Naive B cell (primary cell): ENCODE data around the gene CDH12. TPM values are rescaled to one million over a fixed set of nuclear protein-coding genes. Genes with fewer than 3 reads are reported as not detected.
"Not testable (repeated sequence)": the region's sequence is repeated elsewhere in the genome, so short reads cannot be mapped to it uniquely, and the experiment has no call there.

Source experiments
- ATAC-seq, 2 donors: fragments of 150-1000 bp; cut with Tn5 transposase; 2 replicates each; pipeline ENCODE4 v1.10.0; 2021; ENCODE audit warnings: low read depth in 2 of 2, mild to moderate bottlenecking in 2 of 2, moderate library complexity in 2 of 2
- DNase-seq: peaks from one replicate; pipeline ENCODE4 v3.0.0; 2022
- H3K27ac Mint-ChIP-seq, 6 donors: one replicate each; pipeline ENCODE4 v1.8.0; 2020 to 2022; ENCODE audit warnings: mild to moderate bottlenecking in 6 of 6, mixed read lengths in 6 of 6, moderate library complexity in 5 of 6, inconsistent platforms in 2 of 6
- H3K27me3 Mint-ChIP-seq, 3 donors: one replicate each; pipeline ENCODE4 v1.8.0; 2021 to 2022; ENCODE audit warnings: mixed read lengths in 3 of 3, mild to moderate bottlenecking in 1 of 3
- H3K36me3 Mint-ChIP-seq, 2 donors: one replicate each; pipeline ENCODE4 v1.8.0; 2020 to 2022; ENCODE audit warnings: mixed read lengths in 2 of 2, inconsistent platforms in 1 of 2, mild to moderate bottlenecking in 1 of 2
- H3K4me1 Mint-ChIP-seq, 3 donors: one replicate each; pipeline ENCODE4 v1.8.0; 2020 to 2022; ENCODE audit warnings: mixed read lengths in 3 of 3, inconsistent platforms in 1 of 3, mild to moderate bottlenecking in 1 of 3, moderate library complexity in 1 of 3
- H3K4me3 Mint-ChIP-seq, 8 donors: one replicate each; pipeline ENCODE4 v1.8.0; 2020 to 2022; ENCODE audit warnings: mild to moderate bottlenecking in 8 of 8, mixed read lengths in 8 of 8, moderate library complexity in 8 of 8, inconsistent platforms in 2 of 8
- H3K9me3 Mint-ChIP-seq, 7 donors: one replicate each; pipeline ENCODE4 v1.8.0; 2020 to 2022; ENCODE audit warnings: mixed read lengths in 7 of 7, mild to moderate bottlenecking in 5 of 7, inconsistent platforms in 2 of 7, moderate library complexity in 1 of 7
- polyA plus RNA-seq, 6 donors: library from polyadenylated mRNA; unstranded; fragments of 300-500 nt; fragmentation: Illumina TruSeq; gene quantifications; one replicate each; pipeline ENCODE4 v1.2.3, GENCODE V29; 2021; ENCODE audit warnings: low read depth in 6 of 6

Gene CDH12
- polyA plus RNA-seq, 6 donors from 2014 or later: not detected

DNA sequence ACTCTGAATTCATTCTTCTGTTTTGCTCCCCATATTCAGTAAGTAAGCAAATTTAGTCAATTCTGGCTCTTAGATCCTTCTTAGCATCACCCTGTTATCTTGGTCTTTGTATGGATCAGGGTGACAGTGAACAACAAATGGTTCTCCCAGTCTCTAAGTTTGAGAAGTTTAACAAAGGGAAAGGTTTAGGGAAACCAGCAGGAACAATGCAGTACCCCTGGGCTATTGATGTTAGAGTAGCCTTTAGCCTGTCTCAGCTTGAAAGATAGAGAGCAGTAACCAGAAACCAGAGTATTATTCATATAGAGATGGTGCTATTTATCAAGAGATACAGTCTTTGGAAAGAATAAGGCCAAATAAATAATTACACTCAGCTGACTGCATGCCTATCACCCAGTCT is 241.8 kb downstream of the CDH12 start:
- no peaks in the 10 kb centered on the region for H3K27me3 Mint-ChIP-seq
- no peaks in the 10 kb centered on the region for H3K4me1 Mint-ChIP-seq
- DNase-seq: no peak
- no peak overlapping the region for H3K4me3 Mint-ChIP-seq
- H3K9me3 Mint-ChIP-seq: peaks cover 0 to 10% (median 4%) of the 10 kb centered on the region in 7 donors
- no peak for ATAC-seq
- H3K36me3 Mint-ChIP-seq: peaks cover 0 to 5% of the 10 kb centered on the region in 2 donors
- no peak overlapping the region for H3K27ac Mint-ChIP-seq

DNA sequence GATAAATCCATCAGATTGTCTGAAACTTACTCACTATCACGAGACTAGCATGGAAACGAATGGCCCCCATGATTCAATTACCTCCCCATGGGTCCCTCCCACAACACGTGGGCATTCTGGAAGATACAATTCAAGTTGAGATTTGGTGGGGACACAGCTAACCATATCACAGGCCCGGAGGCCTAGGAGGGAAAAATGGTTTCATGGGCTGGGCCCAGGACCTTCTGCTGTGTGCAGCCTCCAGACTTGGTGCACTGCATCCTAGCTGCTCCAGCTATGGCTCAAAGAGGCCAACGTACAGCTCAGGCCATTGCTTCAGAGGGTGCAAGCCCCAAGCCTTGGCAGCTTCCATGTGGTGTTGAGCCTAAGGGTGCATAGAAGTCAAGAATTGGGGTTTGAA is 245.6 kb downstream of the CDH12 start:
- H3K4me3 Mint-ChIP-seq, ATAC-seq, H3K27me3 Mint-ChIP-seq, H3K27ac Mint-ChIP-seq, H3K36me3 Mint-ChIP-seq, H3K4me1 Mint-ChIP-seq, DNase-seq: not testable (repeated sequence)
- peaks cover 0 to 14% (median 6%) of the 10 kb centered on the region in 7 donors for H3K9me3 Mint-ChIP-seq

DNA sequence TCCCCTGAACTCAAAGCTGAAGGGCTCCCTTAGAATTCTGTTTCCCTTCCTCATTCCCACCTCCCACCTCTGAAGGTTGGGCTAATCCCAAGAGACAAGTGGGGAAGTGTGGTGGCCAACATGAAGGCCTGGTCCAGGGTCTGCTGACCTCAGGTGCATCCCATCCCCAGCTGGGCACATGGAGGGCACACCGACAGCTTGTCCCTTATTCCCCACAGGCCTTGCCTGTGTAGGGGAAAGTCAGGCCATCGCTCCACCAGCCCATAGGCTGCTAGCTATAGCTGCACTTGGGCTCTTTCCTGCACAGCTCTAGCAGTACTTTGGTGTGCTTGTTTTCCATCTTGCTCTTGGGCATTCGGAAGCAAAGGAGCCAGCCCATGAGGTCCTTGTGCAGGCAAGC is 247.7 kb downstream of the CDH12 start:
- Mint-ChIP-seq H3K27ac (no peak overlapping the region), H3K9me3 (peaks cover 0 to 14% (median 6%) of the 10 kb centered on the region in 7 donors), H3K4me1 (no peaks in the 10 kb centered on the region), H3K36me3 (peaks cover 0 to 5% of the 10 kb centered on the region in 2 donors), H3K4me3 (no peak overlapping the region), H3K27me3 (no peaks in the 10 kb centered on the region)
- ATAC-seq (no peak), DNase-seq (no peak)

DNA sequence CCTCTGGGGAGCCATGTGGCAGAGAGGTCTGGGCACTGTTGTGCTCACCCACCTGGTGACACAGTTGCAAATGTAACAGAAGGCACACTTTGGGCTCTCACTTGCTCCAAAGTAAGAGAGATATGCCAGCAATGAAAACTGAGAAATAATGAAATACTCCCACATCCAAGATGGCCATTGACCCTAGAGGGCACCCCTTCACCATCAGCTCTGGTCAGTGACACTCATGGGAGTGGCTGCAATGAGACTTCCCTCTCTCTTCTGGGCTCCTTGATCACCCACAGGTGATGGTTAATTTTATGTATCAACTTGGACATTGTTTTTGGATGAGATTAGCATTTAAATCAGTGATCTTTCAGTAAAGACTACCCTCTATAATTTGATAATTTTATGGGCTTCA is 248.4 kb downstream of the CDH12 start:
- DNase-seq (no peak), ATAC-seq (no peak)
- H3K27ac Mint-ChIP-seq: no peak overlapping the region
- H3K9me3 Mint-ChIP-seq: peaks cover 0 to 14% (median 6%) of the 10 kb centered on the region in 7 donors
- H3K4me1 Mint-ChIP-seq: no peaks in the 10 kb centered on the region
- no peaks in the 10 kb centered on the region for H3K27me3 Mint-ChIP-seq
- H3K4me3 Mint-ChIP-seq: no peak overlapping the region
- peaks cover 0 to 5% of the 10 kb centered on the region in 2 donors for H3K36me3 Mint-ChIP-seq

DNA sequence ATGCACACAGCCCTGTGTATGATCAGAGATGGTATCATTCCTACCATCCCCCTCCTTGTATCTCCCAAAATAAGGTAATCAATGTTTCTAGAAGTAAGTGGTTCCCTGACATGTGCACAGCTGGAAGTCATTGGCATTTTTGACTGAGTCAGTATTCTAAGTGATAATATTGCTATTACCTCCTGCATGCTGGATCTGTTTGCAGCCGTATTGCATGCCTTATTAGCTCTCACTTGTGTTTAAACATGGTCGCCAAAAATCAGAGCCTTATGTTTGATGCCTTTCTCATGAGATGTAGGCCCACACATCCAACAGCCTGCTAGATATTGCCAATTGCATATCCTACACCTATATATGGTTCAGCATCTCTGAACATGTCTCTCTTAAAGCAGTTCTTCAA is 254.3 kb downstream of the CDH12 start:
- Mint-ChIP-seq H3K4me1 (no peaks in the 10 kb centered on the region), H3K36me3 (no peaks in the 10 kb centered on the region), H3K27ac (no peak overlapping the region), H3K4me3 (no peak overlapping the region), H3K9me3 (peaks cover 0 to 4% (median 1%) of the 10 kb centered on the region in 7 donors), H3K27me3 (no peaks in the 10 kb centered on the region)
- DNase-seq: no peak
- no peak for ATAC-seq

DNA sequence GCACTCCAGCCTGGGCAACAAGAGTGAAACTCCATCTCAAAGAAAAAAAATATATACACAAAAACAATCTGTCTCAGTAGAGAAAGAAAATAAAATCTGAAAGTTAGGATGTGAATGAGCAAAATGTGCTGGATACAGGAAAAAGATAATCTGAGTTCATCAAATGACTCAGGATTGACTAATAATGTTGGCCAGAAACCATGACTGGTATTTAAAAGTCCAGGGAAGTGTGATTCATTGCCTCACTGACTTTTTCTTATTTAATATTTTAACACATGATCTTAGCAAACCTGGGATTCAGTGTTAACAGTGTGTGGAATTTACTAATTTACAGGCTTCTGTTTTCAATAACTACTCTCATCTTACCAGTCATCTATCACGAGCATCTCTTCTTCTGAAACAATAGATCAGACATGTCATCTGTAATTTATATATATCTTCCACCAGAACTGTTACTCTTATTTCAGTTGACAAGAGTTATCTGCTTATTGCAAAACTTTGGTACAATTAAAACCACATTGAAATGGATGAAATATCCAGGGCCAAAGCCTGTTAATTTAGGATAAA is 256.7 kb downstream of the CDH12 start:
- Mint-ChIP-seq H3K27me3 (no peaks in the 10 kb centered on the region), H3K9me3 (peaks cover 0 to 4% (median 1%) of the 10 kb centered on the region in 7 donors), H3K27ac (no peak overlapping the region), H3K4me1 (no peaks in the 10 kb centered on the region), H3K36me3 (no peaks in the 10 kb centered on the region), H3K4me3 (no peak overlapping the region)
- ATAC-seq: no peak
- DNase-seq: no peak

DNA sequence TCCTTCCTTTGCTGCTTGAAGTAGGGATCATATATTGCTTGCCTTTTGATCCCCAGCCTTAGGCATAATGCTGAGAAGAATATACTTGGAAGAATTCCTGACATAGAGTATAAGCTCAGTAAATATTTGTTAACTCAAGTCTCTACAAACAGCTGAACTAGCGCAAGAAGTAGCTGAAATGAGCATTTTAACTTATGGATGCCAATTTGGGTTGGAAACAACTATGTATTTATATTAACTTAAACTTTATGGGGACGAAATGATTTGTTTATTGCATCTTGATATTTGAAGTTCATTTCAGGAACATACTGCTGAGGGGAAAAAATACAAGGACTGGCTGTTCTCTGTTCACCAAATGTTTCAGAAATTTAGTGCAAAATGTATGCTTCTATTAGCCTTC is 258.7 kb downstream of the CDH12 start:
- ATAC-seq (no peak), DNase-seq (no peak)
- Mint-ChIP-seq H3K4me1 (no peaks in the 10 kb centered on the region), H3K4me3 (no peak overlapping the region), H3K9me3 (peaks cover 0 to 6% (median 3%) of the 10 kb centered on the region in 7 donors), H3K27ac (no peak overlapping the region), H3K36me3 (no peaks in the 10 kb centered on the region), H3K27me3 (no peaks in the 10 kb centered on the region)

DNA sequence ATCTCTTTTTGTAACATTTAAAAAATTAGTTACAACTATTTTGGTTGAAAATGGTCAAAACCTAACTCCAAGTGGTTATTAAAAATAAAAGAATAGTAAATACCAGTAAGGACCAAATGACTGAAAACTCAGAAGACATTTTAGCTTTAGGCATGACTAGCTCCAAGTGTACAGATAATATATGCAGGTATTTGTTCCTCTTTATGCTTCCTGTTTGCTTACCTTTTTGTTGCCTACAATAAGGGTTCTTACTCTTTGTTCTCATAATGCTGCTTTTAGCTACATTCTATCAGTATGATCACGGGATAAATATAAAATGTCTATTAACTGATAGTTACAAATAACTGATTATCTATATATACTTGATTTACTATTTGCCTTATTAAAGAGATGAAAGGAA is 259.6 kb downstream of the CDH12 start:
- Mint-ChIP-seq H3K27ac (peak overlapping the region in 1 of 6 donors; percentile 16), H3K4me3 (no peak overlapping the region), H3K27me3 (no peaks in the 10 kb centered on the region), H3K9me3 (peaks cover 0 to 8% (median 3%) of the 10 kb centered on the region in 7 donors), H3K4me1 (no peaks in the 10 kb centered on the region), H3K36me3 (no peaks in the 10 kb centered on the region)
- DNase-seq (no peak), ATAC-seq (no peak)

DNA sequence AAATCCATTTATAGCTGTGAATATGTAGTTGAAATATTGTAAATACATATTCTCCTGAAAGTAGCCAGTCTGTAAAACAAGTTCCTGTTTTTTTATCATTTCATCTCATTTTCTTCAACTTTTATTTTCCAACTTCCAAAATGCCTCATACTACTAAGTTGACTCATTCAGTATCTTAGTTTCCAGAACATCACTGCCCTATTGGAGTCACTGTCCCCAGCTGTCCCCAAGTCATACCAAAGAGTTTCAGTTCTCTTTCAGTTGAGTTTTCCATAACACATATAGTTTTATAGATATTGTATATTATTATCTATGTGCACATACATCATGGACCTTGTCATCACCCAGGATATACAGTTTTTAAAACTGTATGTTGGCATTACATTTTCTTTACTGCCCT is 261.7 kb downstream of the CDH12 start:
- H3K4me1 Mint-ChIP-seq: no peaks in the 10 kb centered on the region
- H3K27me3 Mint-ChIP-seq: no peaks in the 10 kb centered on the region
- H3K9me3 Mint-ChIP-seq: peaks cover 0 to 8% (median 3%) of the 10 kb centered on the region in 7 donors
- ATAC-seq (no peak), DNase-seq (no peak)
- H3K36me3 Mint-ChIP-seq: no peaks in the 10 kb centered on the region
- H3K4me3 Mint-ChIP-seq: no peak overlapping the region
- H3K27ac Mint-ChIP-seq: no peak overlapping the region

DNA sequence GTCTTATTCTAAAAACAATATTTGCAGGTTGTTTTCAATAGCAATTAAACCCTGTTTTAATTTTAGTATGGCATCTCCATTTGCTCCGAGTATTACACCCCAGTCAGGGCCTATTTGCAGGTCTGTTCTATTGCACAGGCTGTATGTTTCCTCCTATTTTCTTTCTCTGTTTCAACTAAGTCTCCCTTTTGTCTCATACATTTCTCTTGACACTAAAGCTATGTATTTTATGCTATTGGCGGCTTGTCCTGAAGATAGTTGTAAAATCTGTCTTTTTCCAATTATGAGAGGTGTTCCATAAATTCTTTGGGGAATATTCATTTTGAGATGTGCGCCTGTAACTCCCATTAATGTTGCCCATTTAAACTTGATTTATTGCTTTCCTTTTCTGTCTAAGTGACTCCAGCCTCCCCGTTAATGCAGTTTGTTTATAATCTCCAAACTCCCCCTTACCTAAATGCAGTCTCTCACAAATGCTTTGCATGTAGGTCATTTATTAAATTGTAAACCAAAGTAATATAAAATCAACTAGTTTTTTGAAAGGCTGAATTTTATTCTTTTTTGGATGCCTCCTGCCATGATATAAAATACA is 262.4 kb downstream of the CDH12 start:
- H3K27me3 Mint-ChIP-seq: no peaks in the 10 kb centered on the region
- H3K4me1 Mint-ChIP-seq: no peaks in the 10 kb centered on the region
- no peak for DNase-seq
- peaks cover 0 to 8% (median 3%) of the 10 kb centered on the region in 7 donors for H3K9me3 Mint-ChIP-seq
- H3K27ac Mint-ChIP-seq: no peak overlapping the region
- H3K4me3 Mint-ChIP-seq: no peak overlapping the region
- no peaks in the 10 kb centered on the region for H3K36me3 Mint-ChIP-seq
- ATAC-seq: no peak

DNA sequence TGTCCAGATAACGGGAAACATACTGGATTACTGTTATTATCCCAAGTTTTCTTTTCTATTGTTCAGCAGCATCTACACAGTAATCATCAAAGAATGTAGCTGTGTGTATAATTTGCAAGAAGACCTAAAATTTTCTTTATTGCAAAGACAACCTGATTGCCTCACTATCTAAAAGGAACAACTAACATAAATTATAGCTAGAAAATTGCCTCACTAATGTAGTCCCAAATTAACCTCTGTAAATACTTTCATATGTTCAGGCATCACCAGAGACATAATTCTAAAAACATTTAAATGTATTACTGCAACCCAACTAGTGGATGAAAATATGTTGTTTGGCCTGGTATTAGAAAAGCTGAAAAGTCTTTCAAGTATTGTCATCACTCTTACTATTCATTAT is 275.4 kb downstream of the CDH12 start:
- H3K36me3 Mint-ChIP-seq: no peaks in the 10 kb centered on the region
- H3K4me1 Mint-ChIP-seq: no peaks in the 10 kb centered on the region
- no peak overlapping the region for H3K27ac Mint-ChIP-seq
- H3K4me3 Mint-ChIP-seq: no peak overlapping the region
- no peak for DNase-seq
- H3K27me3 Mint-ChIP-seq: no peaks in the 10 kb centered on the region
- no peak for ATAC-seq
- H3K9me3 Mint-ChIP-seq: peaks cover 0 to 6% (median 0%) of the 10 kb centered on the region in 7 donors

DNA sequence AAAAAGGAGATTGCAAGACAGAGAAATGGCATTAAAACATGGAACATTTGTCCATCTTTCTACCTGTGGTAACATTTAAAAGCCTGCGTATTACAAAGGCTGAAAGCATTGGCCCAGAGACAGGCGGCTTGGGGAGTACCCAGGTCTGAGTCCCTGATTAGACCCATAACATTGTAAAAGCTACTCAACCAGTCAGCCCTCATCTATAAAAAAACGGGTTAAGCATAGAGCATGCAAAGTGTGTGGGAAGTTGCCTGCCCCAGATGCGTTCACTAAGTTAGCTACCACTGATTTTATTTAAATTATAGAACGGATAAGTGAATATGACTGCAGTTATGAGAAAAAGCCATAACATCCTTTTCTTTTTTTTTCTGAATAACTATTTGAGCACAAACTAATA is 276.1 kb downstream of the CDH12 start:
- Mint-ChIP-seq H3K36me3 (no peaks in the 10 kb centered on the region), H3K4me3 (no peak overlapping the region), H3K27me3 (no peaks in the 10 kb centered on the region), H3K4me1 (no peaks in the 10 kb centered on the region), H3K27ac (peak overlapping the region in 1 of 6 donors; percentile 39), H3K9me3 (peaks cover 0 to 6% (median 0%) of the 10 kb centered on the region in 7 donors)
- ATAC-seq (no peak), DNase-seq (no peak)

DNA sequence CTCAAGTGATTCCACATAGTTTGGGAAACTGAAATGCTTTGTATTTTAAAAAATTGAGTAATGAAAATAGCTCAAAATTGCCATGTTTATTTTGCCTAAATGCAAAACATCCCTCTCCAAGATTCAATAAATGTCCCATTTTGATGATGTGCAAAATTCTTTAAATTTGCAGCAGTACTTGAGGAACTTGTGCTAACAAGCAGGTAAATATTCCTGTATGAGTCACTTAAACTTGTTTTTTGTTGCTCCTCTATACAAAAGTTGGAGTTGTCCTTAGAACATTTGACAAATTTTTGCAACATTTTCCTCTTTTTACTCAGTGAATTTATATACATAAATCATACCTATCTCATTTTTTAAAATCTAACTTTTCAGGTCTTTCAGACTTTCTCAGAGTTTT is 280.2 kb downstream of the CDH12 start:
- Mint-ChIP-seq H3K27me3 (no peaks in the 10 kb centered on the region), H3K9me3 (peaks cover 2 to 9% (median 6%) of the 10 kb centered on the region in 7 donors), H3K27ac (no peak overlapping the region), H3K4me3 (no peak overlapping the region), H3K4me1 (no peaks in the 10 kb centered on the region), H3K36me3 (no peaks in the 10 kb centered on the region)
- no peak for DNase-seq
- no peak for ATAC-seq

DNA sequence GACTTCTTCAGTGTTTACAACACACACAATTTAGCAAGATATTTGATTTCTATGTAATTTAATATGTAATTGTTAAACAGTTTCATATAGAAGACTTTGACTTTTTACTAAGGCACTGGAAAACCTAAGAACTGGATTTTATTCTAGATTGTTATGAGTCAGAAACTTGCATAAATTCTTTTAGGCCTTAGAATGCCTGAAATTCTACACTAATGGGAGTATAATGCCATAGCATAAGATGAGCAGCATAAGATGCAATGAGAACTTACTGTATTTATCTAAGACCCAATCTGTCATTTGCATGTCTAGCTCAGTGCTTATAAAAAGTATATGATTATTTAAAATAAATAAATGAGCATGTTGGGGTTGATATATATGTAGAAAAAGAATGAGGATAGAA is 285.2 kb downstream of the CDH12 start:
- Mint-ChIP-seq H3K27ac (no peak overlapping the region), H3K36me3 (no peaks in the 10 kb centered on the region)
- no peak for ATAC-seq

More for the DNA sequence above, 285.2 kb downstream of the CDH12 start:
- Mint-ChIP-seq H3K4me3 (no peak overlapping the region), H3K27me3 (no peaks in the 10 kb centered on the region), H3K4me1 (no peaks in the 10 kb centered on the region), H3K9me3 (peaks cover 2 to 9% (median 4%) of the 10 kb centered on the region in 7 donors)
- DNase-seq: no peak
